ENCODE results near the gene BMF.

- TF ChIP-seq EP300 (IDR thresholded peaks at IDR 0.05) (no peak), POLR2A (IDR thresholded peaks at IDR 0.05) (no peak), CTCF (IDR thresholded peaks at IDR 0.05) (no peak)
These were observed 61.1 kb downstream of the BMF start for GRCh38 chr15:40047415-40048210.
